Left lung (tissue), 10 donors: Measurements from ENCODE around the gene SLC41A3. TPM values are rescaled to one million over a fixed set of nuclear protein-coding genes. Genes with fewer than 3 reads are reported as not detected.
"Not testable (repeated sequence)": the region's sequence is repeated elsewhere in the genome, so short reads cannot be mapped to it uniquely, and the experiment has no call there.

ENCODE experiments used
- ATAC-seq: fragments of 200-7000 bp; cut with Tn5 transposase; one replicate; pipeline ENCODE4 v1.9.1; 2020; ENCODE audit warnings: moderate library complexity
- DNase-seq, 4 donors: peaks; one replicate each; pipeline ENCODE4 v3.0.0-alpha.2; 2013 to 2020
- H3K27ac ChIP-seq, 2 donors: fragments of 200-600 bp; sonication (generic) in 1 of 2; one replicate each; pipeline versions ENCODE4 v1.5.0 to v1.8.0; 2020 to 2021
- H3K27me3 ChIP-seq, 2 donors: fragments of 200-600 bp; sonication (generic) in 1 of 2; one replicate each; pipeline versions ENCODE4 v1.5.0 to v1.8.0; 2020 to 2021
- H3K36me3 ChIP-seq, 2 donors: fragments of 200-600 bp; sonication (generic) in 1 of 2; one replicate each; pipeline versions ENCODE4 v1.5.0 to v1.8.0; 2020 to 2021
- H3K4me1 ChIP-seq, 2 donors: fragments of 200-600 bp; one replicate each; pipeline ENCODE4 v1.8.0; 2021
- H3K4me3 ChIP-seq, 2 donors: fragments of 200-600 bp; sonication (generic) in 1 of 2; one replicate each; pipeline versions ENCODE4 v1.5.0 to v1.8.0; 2020 to 2021; ENCODE audit warnings: mild to moderate bottlenecking in 1 of 2
- H3K9me3 ChIP-seq, 2 donors: fragments of 200-600 bp; sonication (generic) in 1 of 2; one replicate each; pipeline versions ENCODE4 v1.5.0 to v1.8.0; 2020 to 2021
- CTCF ChIP-seq, 2 donors: fragments of 200-600 bp; sonication (generic) in 1 of 2; IDR thresholded peaks; one replicate each; pipeline versions ENCODE4 v1.5.0 to v1.8.0; 2021; ENCODE audit warnings: antibody characterized with exemption in 2 of 2
- intact Hi-C, 2 donors: fragments of 100-400 bp; cut with DNase I; formaldehyde crosslinking; loops; one replicate each; pipeline versions ENCODE4 v1.11.2 to v1.14.2; 2022
- polyA plus RNA-seq, 6 donors: library from polyadenylated mRNA; unstranded; fragments of 120-200 nt; gene quantifications; one replicate each; pipeline ENCODE4 v1.2.1, GENCODE V29; 2013; ENCODE audit not compliant: insufficient read length in 6 of 6
- total RNA-seq, 2 donors: library from RNA; stranded (reverse); fragmentation: NEBNext Ultra II Directional; extraction: Animal tissue kit (Norgen Biotek cat#: 25700); gene quantifications; one replicate each; pipeline ENCODE4 v1.2.1, GENCODE V29; 2021
- donor health status: DM: no; HTN: yes; CAD: no.
- donor health status: DM: no; HTN: no; CAD: no.

SLC41A3 gene
- total and polyA plus RNA-seq, 8 donors = 35.1 to 69.5 (median 59.0) TPM

- Histone ChIP-seq H3K9me3 (peaks cover 0 to 13% of the 10 kb centered on the region in 2 donors), H3K27ac (no peak overlapping the region), H3K4me3 (no peak overlapping the region), H3K27me3 (no peaks in the 10 kb centered on the region), H3K4me1 (no peaks in the 10 kb centered on the region), H3K36me3 (peaks cover 0 to 36% of the 10 kb centered on the region in 2 donors)
- intact Hi-C loops = no loop called here
- TF ChIP-seq CTCF (IDR thresholded peaks at IDR 0.05) = no peak
- ATAC-seq (no peak), DNase-seq (no peak)
These were observed 78.0 kb downstream of the SLC41A3 start for GRCh38 chr3:126005951-126006350.

GRCh38 chr3:126004692-126005091 lies 79.2 kb downstream of the SLC41A3 start:
- intact Hi-C loops = no loop called here
- Histone ChIP-seq H3K27me3 (no peaks in the 10 kb centered on the region), H3K36me3 (peaks cover 0 to 25% of the 10 kb centered on the region in 2 donors), H3K4me3 (no peak overlapping the region), H3K27ac (no peak overlapping the region), H3K9me3 (peaks cover 0 to 25% of the 10 kb centered on the region in 2 donors), H3K4me1 (no peaks in the 10 kb centered on the region)
- ATAC-seq (no peak), DNase-seq (no peak)
- no peak for TF ChIP-seq CTCF (IDR thresholded peaks at IDR 0.05)

- DNase-seq (no peak), ATAC-seq (no peak)
- intact Hi-C loops = no loop called here
- H3K36me3 ChIP-seq = peaks cover 0 to 25% of the 10 kb centered on the region in 2 donors
- no peak overlapping the region for H3K4me3 ChIP-seq
- no peaks in the 10 kb centered on the region for H3K27me3 ChIP-seq
- no peak overlapping the region for H3K27ac ChIP-seq
- H3K4me1 ChIP-seq = no peaks in the 10 kb centered on the region
- no peak for TF ChIP-seq CTCF (IDR thresholded peaks at IDR 0.05)
- H3K9me3 ChIP-seq = peaks cover 0 to 29% of the 10 kb centered on the region in 2 donors
These were observed 79.7 kb downstream of the SLC41A3 start for GRCh38 chr3:126004217-126004616.

- peaks cover 0 to 33% of the 10 kb centered on the region in 2 donors for H3K9me3 ChIP-seq
- H3K4me3 ChIP-seq = no peak overlapping the region
- no peak for TF ChIP-seq CTCF (IDR thresholded peaks at IDR 0.05)
- no peak overlapping the region for H3K27ac ChIP-seq
- intact Hi-C loops = no loop called here
- H3K4me1 ChIP-seq = no peaks in the 10 kb centered on the region
- DNase-seq = no peak
- ATAC-seq = no peak
- H3K27me3 ChIP-seq = no peaks in the 10 kb centered on the region
- peaks cover 0 to 20% of the 10 kb centered on the region in 2 donors for H3K36me3 ChIP-seq
These were observed 80.3 kb downstream of the SLC41A3 start for GRCh38 chr3:126003447-126004190.

- no peaks in the 10 kb centered on the region for H3K27me3 ChIP-seq
- intact Hi-C loops = no loop called here
- ATAC-seq = no peak
These were observed 81.7 kb downstream of the SLC41A3 start for GRCh38 chr3:126002189-126002588.

GRCh38 chr3:125996751-125997150 lies 87.2 kb downstream of the SLC41A3 start:
- H3K4me3 ChIP-seq, H3K27ac ChIP-seq, intact Hi-C loops, H3K4me1 ChIP-seq, DNase-seq, H3K27me3 ChIP-seq, H3K36me3 ChIP-seq: not testable (repeated sequence)
- H3K9me3 ChIP-seq = peaks cover 0 to 32% of the 10 kb centered on the region in 2 donors
- peak; percentile 22 for ATAC-seq

More at GRCh38 chr3:126002189-126002588, 81.7 kb downstream of the SLC41A3 start:
- no peak overlapping the region for H3K27ac ChIP-seq
- peaks cover 0 to 10% of the 10 kb centered on the region in 2 donors for H3K36me3 ChIP-seq
- no peaks in the 10 kb centered on the region for H3K4me1 ChIP-seq
- H3K4me3 ChIP-seq = no peak overlapping the region
- DNase-seq = no peak
- peaks cover 0 to 39% of the 10 kb centered on the region in 2 donors for H3K9me3 ChIP-seq
- TF ChIP-seq CTCF (IDR thresholded peaks at IDR 0.05) = no peak
